H1 (cell line): Measurements from ENCODE around the gene PARD3. TPM values are rescaled to one million over a fixed set of nuclear protein-coding genes. Genes with fewer than 3 reads are reported as not detected.

Source experiments
- BCL11A ChIP-seq, 2 experiments: IDR thresholded peaks; one replicate each; pipeline ENCODE4 v1.6.1; 2011; ENCODE audit warnings: low read depth in 2 of 2, low read length in 2 of 2, mild to moderate bottlenecking in 2 of 2
- BRCA1 ChIP-seq: IDR thresholded peaks from 2 replicates; pipeline ENCODE4 v1.6.1; 2012; ENCODE audit warnings: low read depth, low read length, improper control_type of control experiment
- CHD7 ChIP-seq: fragments of 300-600 bp; sonication (generic); IDR thresholded peaks from 2 replicates; pipeline ENCODE4 v1.7.1; 2012; ENCODE audit warnings: low read length, moderate library complexity, mild to moderate bottlenecking, inconsistent platforms; ENCODE audit not compliant: insufficient replicate concordance
- JUND ChIP-seq: IDR thresholded peaks from 2 replicates; pipeline ENCODE4 v1.6.1; 2011; ENCODE audit warnings: mild to moderate bottlenecking, improper control_type of control experiment, low read length
- NANOG ChIP-seq: IDR thresholded peaks from 2 replicates; pipeline ENCODE4 v1.6.1; 2011; ENCODE audit warnings: low read length, low read depth, mild to moderate bottlenecking, inconsistent platforms; ENCODE audit not compliant: insufficient read depth, poor library complexity, severe bottlenecking
- PHF8 ChIP-seq: fragments of 200-600 bp; sonication (generic); conservative IDR thresholded peaks from 2 replicates; pipeline ENCODE4 v1.7.1; 2012; ENCODE audit warnings: low read depth, mild to moderate bottlenecking, inconsistent platforms, low read length, moderate library complexity
- SAP30 ChIP-seq: fragments of 300-600 bp; sonication (generic); IDR thresholded peaks from 2 replicates; pipeline ENCODE4 v1.7.1; 2012; ENCODE audit warnings: low read length, moderate library complexity, mild to moderate bottlenecking, inconsistent platforms; ENCODE audit not compliant: insufficient read depth, insufficient replicate concordance
- SP1 ChIP-seq: IDR thresholded peaks from 2 replicates; pipeline ENCODE4 v1.6.1; 2011; ENCODE audit warnings: low read depth, low read length
- TBP ChIP-seq: IDR thresholded peaks from 2 replicates; pipeline ENCODE4 v1.6.1; 2011; ENCODE audit warnings: low read depth, low read length, improper control_type of control experiment
- polyA plus RNA-seq, 7 experiments: library from polyadenylated mRNA; depleted of rRNA in 3 of 7; stranded (reverse) in 5 of 7; unstranded in 2 of 7; fragments of >200 nt in 5 of 7; fragments of 200-250 nt in 2 of 7; gene quantifications; 1 replicate in 5 of 7; 2 replicates in 1 of 7; 4 replicates in 1 of 7; pipeline versions ENCODE4 v1.2.1 to v1.2.3, GENCODE V29; 2011 to 2013; ENCODE audit warnings: missing spikeins in 2 of 7, mixed read lengths in 2 of 7
- total RNA-seq: library from RNA; stranded (reverse); fragmentation: NEBNext Ultra II Directional; extraction: Animal tissue kit (Norgen Biotek cat#: 25700); gene quantifications from 2 replicates; pipeline ENCODE4 v1.2.1, GENCODE V29; 2021
- TF ChIP-seq, protein P1 (sequence below): IDR thresholded peaks from 2 replicates; pipeline ENCODE4 v1.6.1; 2012; ENCODE audit warnings: inconsistent platforms

The PARD3 gene
- total and polyA plus RNA-seq, 2 of the 8 experiments (the other 6 are each of a cell fraction or from before 2014, with no cell fraction given): 19.7 to 49.1 TPM

GRCh38 chr10:34291466-34292193, 523.5 kb downstream of the PARD3 start (continued):
- TF ChIP-seq CHD7 (no peak), NANOG (no peak), JUND (no peak), BRCA1 (no peak), PHF8 (no peak), TBP (no peak), SAP30 (no peak), SP1 (no peak), BCL11A (IDR thresholded peaks at IDR 0.05; ENCODE audit: low read depth in 2 of 2, low read length in 2 of 2) (no peak)
- TF ChIP-seq, protein P1, sequence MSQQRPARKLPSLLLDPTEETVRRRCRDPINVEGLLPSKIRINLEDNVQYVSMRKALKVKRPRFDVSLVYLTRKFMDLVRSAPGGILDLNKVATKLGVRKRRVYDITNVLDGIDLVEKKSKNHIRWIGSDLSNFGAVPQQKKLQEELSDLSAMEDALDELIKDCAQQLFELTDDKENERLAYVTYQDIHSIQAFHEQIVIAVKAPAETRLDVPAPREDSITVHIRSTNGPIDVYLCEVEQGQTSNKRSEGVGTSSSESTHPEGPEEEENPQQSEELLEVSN: no peak
